ENCODE data around the gene ZNF408.

ZNF408 gene

GRCh38 chr11:46727952-46728658, 27.3 kb downstream of the ZNF408 start:
- no peak for DNase-seq (ENCODE audit: low spot score)

- DNase-seq (ENCODE audit: low spot score), result no peak
These were observed 27.8 kb downstream of the ZNF408 start for GRCh38 chr11:46728659-46729040.

- no peak for DNase-seq (ENCODE audit: low spot score)
These were observed 28.5 kb downstream of the ZNF408 start for GRCh38 chr11:46729110-46730027.

- no peak for DNase-seq (ENCODE audit: low spot score)
These were observed 30.7 kb downstream of the ZNF408 start for GRCh38 chr11:46731545-46731944.

GRCh38 chr11:46733234-46733633, 32.4 kb downstream of the ZNF408 start:
- no peak for DNase-seq (ENCODE audit: low spot score)

- DNase-seq (ENCODE audit: low spot score), result no peak
These were observed 35.3 kb downstream of the ZNF408 start for GRCh38 chr11:46736146-46736545.

- no peak for DNase-seq (ENCODE audit: low spot score)
These were observed 35.8 kb downstream of the ZNF408 start for GRCh38 chr11:46736615-46737014.

GRCh38 chr11:46737699-46738098, 36.9 kb downstream of the ZNF408 start:
- no peak for DNase-seq (ENCODE audit: low spot score)

GRCh38 chr11:46738887-46739286, 38.1 kb downstream of the ZNF408 start:
- no peak for DNase-seq (ENCODE audit: low spot score)

- no peak for DNase-seq (ENCODE audit: low spot score)
These were observed 41.0 kb downstream of the ZNF408 start for GRCh38 chr11:46741600-46742484.

- DNase-seq (ENCODE audit: low spot score), result no peak
These were observed 42.2 kb downstream of the ZNF408 start for GRCh38 chr11:46743043-46743442.

GRCh38 chr11:46743693-46744339, 43.0 kb downstream of the ZNF408 start:
- no peak for DNase-seq (ENCODE audit: low spot score)

- DNase-seq (ENCODE audit: low spot score), result no peak
These were observed 44.5 kb downstream of the ZNF408 start for GRCh38 chr11:46745328-46745727.

GRCh38 chr11:46745995-46746394, 45.2 kb downstream of the ZNF408 start:
- DNase-seq (ENCODE audit: low spot score), result no peak

GRCh38 chr11:46747150-46747549, 46.3 kb downstream of the ZNF408 start:
- no peak for DNase-seq (ENCODE audit: low spot score)

Measured in CD4-positive, alpha-beta T cell treated with Interleukin-6 at 100 ng/mL for 8 hours (primary cell).